Neutrophil (primary cell): ENCODE results near the gene SNRNP25.
A peak's percentile ranks its signal among the peaks of the same experiment; 100 is the strongest.
"Not testable (repeated sequence)": the region's sequence is repeated elsewhere in the genome, so short reads cannot be mapped to it uniquely, and the experiment has no call there.

Experiments
- H3K27ac ChIP-seq: fragments of 200-600 bp; sonication (generic); 2 replicates; pipeline ENCODE4 v1.5.1; 2016; ENCODE audit warnings: mild to moderate bottlenecking, moderate library complexity
- H3K27me3 ChIP-seq: fragments of 200-600 bp; sonication (generic); 2 replicates; pipeline ENCODE4 v1.6.0; 2016; ENCODE audit warnings: mild to moderate bottlenecking
- H3K36me3 ChIP-seq: fragments of 200-600 bp; sonication (generic); 2 replicates; pipeline ENCODE4 v1.5.1; 2017
- H3K4me1 ChIP-seq, 2 experiments: fragments of 200-600 bp in 1 of 2; sonication (generic) in 1 of 2; 1 replicate in 1 of 2; 2 replicates in 1 of 2; pipeline versions ENCODE4 v1.5.1 to v1.6.1; 2013 to 2016; ENCODE audit warnings: low read depth in 1 of 2, low read length in 1 of 2, mild to moderate bottlenecking in 1 of 2, moderate library complexity in 1 of 2; ENCODE audit not compliant: control insufficient read depth in 1 of 2, insufficient read depth in 1 of 2
- H3K4me3 ChIP-seq, 2 experiments: fragments of 200-600 bp in 1 of 2; sonication (generic) in 1 of 2; 1 replicate in 1 of 2; 2 replicates in 1 of 2; pipeline ENCODE4 v1.5.1; 2013 to 2016; ENCODE audit warnings: low read depth in 1 of 2, low read length in 1 of 2, mild to moderate bottlenecking in 1 of 2, moderate library complexity in 1 of 2
- H3K9me3 ChIP-seq: fragments of 200-600 bp; sonication (generic); 2 replicates; pipeline ENCODE4 v1.5.1; 2016
- CTCF ChIP-seq: fragments of 200-600 bp; sonication (generic); IDR thresholded peaks from 2 replicates; pipeline ENCODE4 v1.5.1; 2016; ENCODE audit warnings: antibody characterized with exemption

The SNRNP25 gene

GRCh38 chr16:53346-54236 lies at the start of gene SNRNP25, which contains the start of gene POLR3K:
Gene SNRNP25 (plus strand): TSS chr16:53828. CDS start chr16:54017, 189 bp downstream.
Gene POLR3K (minus strand): TSS chr16:53608. CDS start chr16:53586, 22 bp downstream.
- H3K27ac ChIP-seq: peak within 1 kb of the TSS; percentile 79
- peak within 1 kb of the TSS; percentile 91 to 98 for H3K4me3 ChIP-seq
- peak; percentile 55 for TF ChIP-seq CTCF
- peaks cover 17 to 22% of the 10 kb centered on the region in 2 experiments for H3K4me1 ChIP-seq
- no peaks in the 10 kb centered on the region for H3K27me3 ChIP-seq
- no peaks in the 10 kb centered on the region for H3K9me3 ChIP-seq
- peaks cover 34% of the 10 kb centered on the region for H3K36me3 ChIP-seq

- no peak for TF ChIP-seq CTCF
- no peaks in the 10 kb centered on the region for H3K4me1 ChIP-seq
- no peaks in the 10 kb centered on the region for H3K27me3 ChIP-seq
- H3K4me3 ChIP-seq: peak overlapping the region in 1 of 2 experiments; percentile 15
- no peaks in the 10 kb centered on the region for H3K36me3 ChIP-seq
- H3K9me3 ChIP-seq: no peaks in the 10 kb centered on the region
- H3K27ac ChIP-seq: no peak overlapping the region
Observed at GRCh38 chr16:9903-10665, 43.5 kb upstream of the SNRNP25 start.

DNA sequence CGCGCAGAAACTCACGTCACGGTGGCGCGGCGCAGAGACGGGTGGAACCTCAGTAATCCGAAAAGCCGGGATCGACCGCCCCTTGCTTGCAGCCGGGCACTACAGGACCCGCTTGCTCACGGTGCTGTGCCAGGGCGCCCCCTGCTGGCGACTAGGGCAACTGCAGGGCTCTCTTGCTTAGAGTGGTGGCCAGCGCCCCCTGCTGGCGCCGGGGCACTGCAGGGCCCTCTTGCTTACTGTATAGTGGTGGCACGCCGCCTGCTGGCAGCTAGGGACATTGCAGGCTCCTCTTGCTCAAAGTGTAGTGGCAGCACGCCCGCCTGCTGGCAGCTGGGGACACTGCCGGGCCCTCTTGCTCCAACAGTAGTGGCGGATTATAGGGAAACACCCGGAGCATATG lies 42.9 kb upstream of the SNRNP25 start:
- not testable (repeated sequence) for H3K27me3 ChIP-seq, H3K36me3 ChIP-seq, H3K9me3 ChIP-seq, H3K4me3 ChIP-seq, H3K4me1 ChIP-seq, H3K27ac ChIP-seq
- peak; percentile 58 for TF ChIP-seq CTCF

GRCh38 chr16:17062-17765 lies 36.4 kb upstream of the SNRNP25 start:
- H3K4me3 ChIP-seq, H3K9me3 ChIP-seq, H3K27me3 ChIP-seq, H3K4me1 ChIP-seq, H3K27ac ChIP-seq, H3K36me3 ChIP-seq: not testable (repeated sequence)

GRCh38 chr16:20886-21285 lies 32.7 kb upstream of the SNRNP25 start:
- not testable (repeated sequence) for H3K36me3 ChIP-seq, H3K27me3 ChIP-seq, H3K9me3 ChIP-seq, H3K4me1 ChIP-seq, H3K4me3 ChIP-seq, H3K27ac ChIP-seq

DNA sequence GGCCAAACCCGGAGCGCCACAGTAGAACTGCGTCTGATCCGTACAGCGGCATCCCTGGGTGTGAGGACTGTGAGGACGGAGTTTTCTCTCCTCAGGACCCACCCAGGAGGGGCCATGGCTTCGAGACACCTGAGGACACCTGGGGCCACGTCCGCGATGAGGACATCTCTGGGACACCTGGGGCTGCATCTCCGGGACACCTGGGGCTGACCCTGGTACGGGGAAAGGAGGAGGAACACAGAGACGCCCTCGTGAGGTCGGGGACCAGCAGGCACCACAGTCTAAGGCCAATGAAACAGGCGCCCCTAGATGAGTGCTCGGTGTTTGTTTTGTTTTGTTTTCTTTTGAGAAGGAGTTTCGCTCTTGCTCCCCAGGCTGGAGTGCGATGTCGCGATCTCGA lies 29.5 kb upstream of the SNRNP25 start:
- H3K4me1 ChIP-seq, H3K4me3 ChIP-seq, H3K27ac ChIP-seq, H3K36me3 ChIP-seq, H3K9me3 ChIP-seq, H3K27me3 ChIP-seq: not testable (repeated sequence)

DNA sequence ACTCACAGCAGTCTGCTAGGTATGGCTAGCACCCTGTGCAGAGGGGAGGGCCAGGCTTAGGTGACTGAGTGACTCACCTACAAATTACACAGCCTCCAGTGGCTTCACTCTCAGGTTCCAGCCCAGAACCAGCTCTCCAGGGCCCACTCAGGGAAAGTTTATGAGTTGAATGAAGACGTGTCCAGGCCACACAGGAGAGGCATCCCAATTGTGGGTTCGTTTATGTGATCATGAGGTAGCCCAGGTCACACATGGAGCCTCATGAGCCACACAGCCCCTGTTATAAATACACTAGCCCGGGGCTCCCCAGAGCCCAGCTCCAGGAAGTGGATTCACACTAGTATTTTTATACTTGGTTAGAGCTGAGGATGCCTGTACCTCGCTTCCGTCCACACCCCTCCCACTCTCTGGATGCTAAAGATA lies 27.7 kb upstream of the SNRNP25 start:
- H3K27me3 ChIP-seq, H3K36me3 ChIP-seq, H3K4me3 ChIP-seq, H3K9me3 ChIP-seq, H3K4me1 ChIP-seq, H3K27ac ChIP-seq: not testable (repeated sequence)

GRCh38 chr16:30627-31026 lies 23.0 kb upstream of the SNRNP25 start:
- H3K4me1 ChIP-seq: peaks cover 22% of the 10 kb centered on the region in 2 experiments
- not testable (repeated sequence) for H3K27ac ChIP-seq, H3K9me3 ChIP-seq, H3K36me3 ChIP-seq, H3K4me3 ChIP-seq, H3K27me3 ChIP-seq

GRCh38 chr16:33154-33876 lies 20.3 kb upstream of the SNRNP25 start:
- H3K36me3 ChIP-seq, H3K9me3 ChIP-seq, H3K27me3 ChIP-seq: not testable (repeated sequence)
- peak overlapping the region; percentile 98 for H3K27ac ChIP-seq
- peaks cover 49% of the 10 kb centered on the region in 2 experiments for H3K4me1 ChIP-seq
- peak overlapping the region in 1 of 2 experiments; percentile 65 for H3K4me3 ChIP-seq
